GM12878 (cell line): ENCODE results near the gene ATG14. TPM values are rescaled to one million over a fixed set of nuclear protein-coding genes. Genes with fewer than 3 reads are reported as not detected.

Experiments
- ATAC-seq: fragments of 200-7000 bp; cut with Tn5 transposase; 3 replicates; pipeline ENCODE4 v1.9.1; 2020; ENCODE audit warnings: mild to moderate bottlenecking, moderate library complexity
- BruUV-seq: library from RNA; stranded (reverse); fragments of 400-500 nt; replicated peaks from 2 replicates; lab custom pipeline; 2021; lab: Mats Ljungman, UMichigan
- CTCF ChIA-PET: fragments of 300-600 bp; sonication (Branson Sonifier 250); formaldehyde crosslinking; extraction: SDS; loops from one replicate; lab custom pipeline; 2021; ENCODE audit warnings: inconsistent platforms; lab: Yijun Ruan, JAX
- POLR2A ChIA-PET: fragments of 350-600 bp; formaldehyde crosslinking; extraction: SDS; loops from one replicate; lab custom pipeline; 2021; ENCODE audit warnings: inconsistent platforms; lab: Charles Lee
- RAD21 ChIA-PET: fragments of 300-600 bp; sonication (Branson Sonifier 250); formaldehyde crosslinking; loops from one replicate; lab custom pipeline; 2023; ENCODE audit warnings: antibody characterized with exemption; ENCODE audit not compliant: unreplicated experiment; lab: Charles Lee
- SMC1A ChIA-PET: fragments of 300-600 bp; sonication (Branson Sonifier 250); formaldehyde crosslinking; loops from one replicate; lab custom pipeline; 2023; ENCODE audit not compliant: unreplicated experiment, uncharacterized antibody; lab: Charles Lee
- DNase-seq: peaks from one replicate; pipeline ENCODE4 v3.0.0-alpha.2; 2011; ENCODE audit warnings: low read depth, low spot score
- FAIRE-seq: peaks from 3 replicates; lab custom pipeline; 2011; peaks lifted over from hg19 to GRCh38; lab: Jason Lieb, UNC
- H2AFZ ChIP-seq: 2 replicates; pipeline ENCODE4 v1.6.0; 2011; ENCODE audit warnings: low read depth, low read length, control low read depth; ENCODE audit not compliant: control insufficient read depth
- H3K27ac ChIP-seq: 2 replicates; pipeline ENCODE4 v1.5.1; 2011; ENCODE audit warnings: control low read depth; ENCODE audit not compliant: control insufficient read depth, insufficient read depth
- H3K27me3 ChIP-seq, 2 experiments: replicated peaks in 1 of 2; 2 replicates each; pipeline versions ENCODE4 v1.6.0 to v1.6.1; 2011; ENCODE audit warnings: low read length in 1 of 2; ENCODE audit not compliant: control insufficient read depth in 2 of 2, insufficient read depth in 2 of 2
- H3K36me3 ChIP-seq, 2 experiments: 2 replicates each; pipeline ENCODE4 v1.5.1; 2011; ENCODE audit warnings: low read length in 1 of 2; ENCODE audit not compliant: control insufficient read depth in 2 of 2, insufficient read depth in 2 of 2
- H3K4me1 ChIP-seq: 2 replicates; pipeline ENCODE4 v1.6.1; 2011; ENCODE audit warnings: mild to moderate bottlenecking, low read length, moderate library complexity, mixed read lengths; ENCODE audit not compliant: control insufficient read depth, insufficient read depth
- H3K4me2 ChIP-seq: 2 replicates; pipeline ENCODE4 v1.6.0; 2011; ENCODE audit warnings: control low read depth; ENCODE audit not compliant: control insufficient read depth, insufficient read depth
- H3K4me3 ChIP-seq: fragments of 200-600 bp; sonication (generic); 2 replicates; pipeline ENCODE4 v1.5.1; 2016
- H3K79me2 ChIP-seq: 2 replicates; pipeline ENCODE4 v1.6.0; 2011; ENCODE audit warnings: low read length; ENCODE audit not compliant: control insufficient read depth, insufficient read depth
- H3K9ac ChIP-seq: 2 replicates; pipeline ENCODE4 v1.8.0; 2011; ENCODE audit warnings: low read length, control low read depth, mixed read lengths; ENCODE audit not compliant: control insufficient read depth, insufficient read depth
- H3K9me3 ChIP-seq: replicated peaks from 3 replicates; pipeline ENCODE4 v1.5.1; 2011; ENCODE audit warnings: mild to moderate bottlenecking, low read length; ENCODE audit not compliant: control insufficient read depth, insufficient read depth
- H4K20me1 ChIP-seq: 2 replicates; pipeline ENCODE4 v1.6.0; 2011; ENCODE audit not compliant: control insufficient read depth, insufficient read depth
- CHD1 ChIP-seq: IDR thresholded peaks from 2 replicates; pipeline ENCODE4 v1.6.1; 2012; ENCODE audit warnings: low read depth, low read length, improper control_type of control experiment
- DPF2 ChIP-seq: fragments of 450-650 bp; IDR thresholded peaks from 2 replicates; pipeline ENCODE4 v1.6.1; 2017; ENCODE audit warnings: mild to moderate bottlenecking
- HCFC1 ChIP-seq: fragments of 150-350 bp; IDR thresholded peaks from 2 replicates; pipeline ENCODE4 v1.6.1; 2014; ENCODE audit warnings: low read length
- LARP7 ChIP-seq: fragments of 450-650 bp; IDR thresholded peaks from 2 replicates; pipeline ENCODE4 v1.6.1; 2017; ENCODE audit warnings: mild to moderate bottlenecking
- MLLT1 ChIP-seq: fragments of 450-650 bp; IDR thresholded peaks from 2 replicates; pipeline ENCODE4 v1.6.1; 2016; ENCODE audit warnings: mild to moderate bottlenecking
- POLR2AphosphoS5 ChIP-seq: IDR thresholded peaks from 2 replicates; pipeline ENCODE4 v1.6.1; 2011; ENCODE audit warnings: mild to moderate bottlenecking, low read length, inconsistent platforms
- SUZ12 ChIP-seq: fragments of 200-600 bp; sonication (generic); IDR thresholded peaks from one replicate; pipeline ENCODE4 v1.6.1; 2018; ENCODE audit warnings: antibody characterized with exemption, mild to moderate bottlenecking; ENCODE audit not compliant: unreplicated experiment
- TARDBP ChIP-seq: IDR thresholded peaks from 2 replicates; pipeline ENCODE4 v1.6.1; 2016; ENCODE audit warnings: borderline replicate concordance
- WGBS: methylation state at CpG from one replicate; pipeline ENCODE4 v1.1.6; 2016; ENCODE audit warnings: low lambda C conversion rate; ENCODE audit not compliant: insufficient replicate concordance, insufficient coverage; ENCODE audit errors: missing lambda C conversion rate; 5-methylcytosine and 5-hydroxymethylcytosine counted together
- in situ Hi-C: fragments of 300-500 bp; cut with MboI; formaldehyde crosslinking; loops from 9 replicates; pipeline ENCODE4 v1.14.3; 2018; ENCODE audit warnings: mixed read lengths
- intact Hi-C: fragments of 100-400 bp; cut with micrococcal nuclease; formaldehyde crosslinking; loops from one replicate; pipeline ENCODE4 v1.14.2; 2022; ENCODE audit not compliant: unreplicated experiment
- polyA plus RNA-seq, 11 experiments: library from polyadenylated mRNA; depleted of rRNA in 4 of 11; unstranded in 6 of 11; stranded (reverse) in 5 of 11; fragments of >200 nt; fragmentation: Nextera tagmentation in 4 of 11; fragmentation: Illumina TruSeq in 1 of 11; extraction: Ambion mirVana in 4 of 11; extraction: Trizol in 1 of 11; gene quantifications; 1 replicate in 1 of 11; 2 replicates in 10 of 11; pipeline versions ENCODE4 v1.2.1 to v1.2.3, GENCODE V29; 2011 to 2016; ENCODE audit warnings: inconsistent platforms in 2 of 11, missing spikeins in 2 of 11, low read depth in 1 of 11
- total RNA-seq, 4 experiments: library from RNA; depleted of rRNA in 3 of 4; stranded (reverse); fragments of >200 nt in 3 of 4; fragmentation: Illumina TruSeq in 1 of 4; extraction: Trizol in 1 of 4; gene quantifications; 2 replicates each; pipeline versions ENCODE4 v1.2.1 to v1.2.3, GENCODE V29; 2013 to 2021
- TF ChIP-seq, protein P1 (sequence below): IDR thresholded peaks from 2 replicates; pipeline ENCODE4 v1.6.1; 2011; ENCODE audit warnings: low read depth, mild to moderate bottlenecking, low read length, moderate library complexity, borderline replicate concordance; ENCODE audit errors: extremely low read depth

ATG14 gene
- total and polyA plus RNA-seq, 10 of the 15 experiments (the other 5 are each of a cell fraction or from before 2014, with no cell fraction given), result 1.1 to 6.4 (median 5.0) TPM

GRCh38 chr14:55399183-55399582 lies 12.4 kb downstream of the ATG14 start (continued):
- no peak for TF ChIP-seq LARP7

DNA sequence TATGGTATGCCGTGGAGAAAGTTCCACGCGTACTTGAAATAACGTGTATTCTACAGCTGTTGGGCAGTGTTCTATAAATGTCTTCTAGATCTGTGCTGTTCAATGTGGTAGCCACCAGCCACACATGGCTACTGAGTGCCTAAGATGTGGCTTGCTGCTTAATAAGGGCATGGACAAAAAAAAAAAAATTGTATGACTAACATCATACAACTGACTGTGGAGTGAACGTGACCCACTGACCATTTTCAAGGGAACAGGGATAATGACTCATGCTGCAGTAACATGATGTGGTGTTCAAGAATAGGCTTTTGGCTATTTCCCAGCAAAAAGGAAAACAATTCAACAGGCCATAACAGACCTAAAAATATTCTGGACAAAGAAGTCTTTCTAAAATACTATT lies 13.0 kb downstream of the ATG14 start:
- Histone ChIP-seq H4K20me1 (no peaks in the 10 kb centered on the region), H3K9me3 (no peaks in the 10 kb centered on the region), H3K4me1 (no peaks in the 10 kb centered on the region), H3K9ac (no peak overlapping the region), H3K79me2 (no peaks in the 10 kb centered on the region; the same call in 1 of the 2 replicates), H3K27me3 (no peaks in the 10 kb centered on the region), H3K36me3 (no peaks in the 10 kb centered on the region; a peak in 1 of 4 replicates), H3K27ac (no peak overlapping the region), H2AFZ (no peak overlapping the region), H3K4me3 (no peak overlapping the region), H3K4me2 (no peak overlapping the region)
- CTCF ChIA-PET, result interaction anchor here (1.3 to 1.5 kb wide), 2 partner anchors 8 to 12 kb away, joined by 4 read pairs; no protein-coding TSS in a partner anchor
- RAD21 ChIA-PET, result no interaction called here
- FAIRE-seq (no peak), ATAC-seq (no peak), DNase-seq (no peak)
- no TSS peak for BruUV-seq
- SMC1A ChIA-PET, result no interaction called here
- in situ Hi-C loops (no loop called here), intact Hi-C loops (no loop called here)
- POLR2A ChIA-PET, result no interaction called here
- TF ChIP-seq TARDBP (no peak), CHD1 (no peak), POLR2AphosphoS5 (no peak), HCFC1 (no peak), MLLT1 (no peak), DPF2 (no peak), SUZ12 (no peak)
- TF ChIP-seq, protein P1, sequence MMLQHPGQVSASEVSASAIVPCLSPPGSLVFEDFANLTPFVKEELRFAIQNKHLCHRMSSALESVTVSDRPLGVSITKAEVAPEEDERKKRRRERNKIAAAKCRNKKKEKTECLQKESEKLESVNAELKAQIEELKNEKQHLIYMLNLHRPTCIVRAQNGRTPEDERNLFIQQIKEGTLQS, result no peak
- WGBS, result 86% methylated on average over 5 of the region's 5 CpGs
